Neural cell (in vitro differentiated cells): ENCODE measurements around the gene C1S. TPM values are rescaled to one million over a fixed set of nuclear protein-coding genes. Genes with fewer than 3 reads are reported as not detected.

Source experiments
- H2AFZ ChIP-seq: fragments of 200-600, 300-800 bp; sonication (generic), shearing (Covaris generic); 2 replicates; pipeline ENCODE4 v1.6.0; 2014; ENCODE audit warnings: low read depth, mild to moderate bottlenecking, antibody characterized with exemption, low read length, moderate library complexity
- H3F3A ChIP-seq: fragments of 200-600 bp; shearing (Covaris generic); 2 replicates; pipeline ENCODE4 v1.6.1; 2016; ENCODE audit warnings: mild to moderate bottlenecking, moderate library complexity, mixed read lengths, antibody characterized with exemption, low read length; ENCODE audit not compliant: insufficient read depth, poor library complexity, severe bottlenecking
- H3K27ac ChIP-seq: fragments of 200-600, 300-800 bp; sonication (generic), shearing (Covaris generic); 2 replicates; pipeline ENCODE4 v1.5.1; 2014; ENCODE audit warnings: mild to moderate bottlenecking, low read length, moderate library complexity
- H3K27me3 ChIP-seq: fragments of 300-800, 200-600 bp; sonication (generic), shearing (Covaris generic); 2 replicates; pipeline ENCODE4 v1.6.0; 2014; ENCODE audit warnings: mild to moderate bottlenecking, low read depth, low read length, moderate library complexity; ENCODE audit not compliant: insufficient read depth
- H3K36me3 ChIP-seq: fragments of 300-800, 200-600 bp; sonication (generic), shearing (Covaris generic); 2 replicates; pipeline ENCODE4 v1.5.1; 2014; ENCODE audit warnings: mild to moderate bottlenecking, antibody characterized with exemption, low read length, moderate library complexity; ENCODE audit not compliant: insufficient read depth
- H3K4me2 ChIP-seq: fragments of 300-800, 200-600 bp; sonication (generic), shearing (Covaris generic); 2 replicates; pipeline ENCODE4 v1.6.0; 2014; ENCODE audit warnings: mild to moderate bottlenecking, low read length
- H3K4me3 ChIP-seq: fragments of 300-800, 200-600 bp; sonication (generic), shearing (Covaris generic); 2 replicates; pipeline ENCODE4 v1.5.1; 2014; ENCODE audit warnings: mild to moderate bottlenecking, low read length, moderate library complexity
- H3K79me2 ChIP-seq: fragments of 200-600 bp; shearing (Covaris generic); replicated peaks from 2 replicates; pipeline ENCODE4 v1.6.0; 2014; ENCODE audit warnings: mild to moderate bottlenecking, low read length, moderate library complexity; ENCODE audit not compliant: insufficient read depth
- H3K9ac ChIP-seq: fragments of 300-800, 200-600 bp; sonication (generic), shearing (Covaris generic); 2 replicates; pipeline ENCODE4 v1.6.1; 2016; ENCODE audit warnings: mild to moderate bottlenecking, low read length, mixed read lengths
- H3K9me2 ChIP-seq: fragments of 200-600 bp; shearing (Covaris generic); 2 replicates; pipeline ENCODE4 v1.6.1; 2016; ENCODE audit warnings: mild to moderate bottlenecking, low read length, mixed read lengths; ENCODE audit not compliant: insufficient read depth
- H3K9me3 ChIP-seq: fragments of 200-600, 300-800 bp; sonication (generic), shearing (Covaris generic); 2 replicates; pipeline ENCODE4 v1.6.1; 2016; ENCODE audit warnings: mild to moderate bottlenecking, mixed run types, low read length, moderate library complexity, mixed read lengths
- H4K20me1 ChIP-seq: fragments of 200-600 bp; shearing (Covaris generic); 2 replicates; pipeline ENCODE4 v1.6.1; 2016; ENCODE audit warnings: mild to moderate bottlenecking, mixed run types; ENCODE audit not compliant: insufficient read depth
- EP300 ChIP-seq: fragments of 450-650 bp; conservative IDR thresholded peaks from 2 replicates; pipeline ENCODE4 v1.6.1; 2014; ENCODE audit warnings: antibody characterized with exemption, mild to moderate bottlenecking, moderate library complexity; ENCODE audit not compliant: poor library complexity, severe bottlenecking
- EZH2 ChIP-seq: fragments of 200-600, 300-800 bp; shearing (Covaris generic), sonication (generic); IDR thresholded peaks from 2 replicates; pipeline ENCODE4 v1.6.1; 2014; ENCODE audit warnings: antibody characterized with exemption, low read length, borderline replicate concordance, mild to moderate bottlenecking; ENCODE audit not compliant: insufficient read depth, poor library complexity, severe bottlenecking
- MXI1 ChIP-seq: fragments of 450-650 bp; conservative IDR thresholded peaks from 2 replicates; pipeline ENCODE4 v1.6.1; 2014; ENCODE audit warnings: antibody characterized with exemption, mild to moderate bottlenecking; ENCODE audit not compliant: poor library complexity, severe bottlenecking
- POLR2AphosphoS5 ChIP-seq: IDR thresholded peaks from 2 replicates; pipeline ENCODE4 v1.6.1; 2012
- RAD21 ChIP-seq: fragments of 450-650 bp; conservative IDR thresholded peaks from 2 replicates; pipeline ENCODE4 v1.6.1; 2014; ENCODE audit warnings: antibody characterized with exemption, mild to moderate bottlenecking, moderate library complexity
- SMC3 ChIP-seq: fragments of 450-650 bp; conservative IDR thresholded peaks from 2 replicates; pipeline ENCODE4 v1.6.1; 2014; ENCODE audit warnings: antibody characterized with exemption, mild to moderate bottlenecking, moderate library complexity; ENCODE audit not compliant: poor library complexity
- TAF1 ChIP-seq: IDR thresholded peaks from 2 replicates; pipeline ENCODE4 v1.6.1; 2012; ENCODE audit warnings: low read depth
- polyA plus RNA-seq: library from polyadenylated mRNA; depleted of rRNA; stranded (reverse); fragments of >200 nt; gene quantifications from 2 replicates; pipeline ENCODE4 v1.2.3, GENCODE V29; 2014
- TF ChIP-seq, protein P1 (sequence below): fragments of 450-650 bp; IDR thresholded peaks from 2 replicates; pipeline ENCODE4 v1.5.1; 2014; ENCODE audit warnings: antibody characterized with exemption, mild to moderate bottlenecking, moderate library complexity; ENCODE audit not compliant: poor library complexity, severe bottlenecking
- TF ChIP-seq, protein P2 (sequence below): IDR thresholded peaks from 2 replicates; pipeline ENCODE4 v1.6.1; 2012; ENCODE audit warnings: borderline replicate concordance

The C1S gene
- polyA plus RNA-seq, 1 donor from 2014 or later: 4.9 TPM

DNA sequence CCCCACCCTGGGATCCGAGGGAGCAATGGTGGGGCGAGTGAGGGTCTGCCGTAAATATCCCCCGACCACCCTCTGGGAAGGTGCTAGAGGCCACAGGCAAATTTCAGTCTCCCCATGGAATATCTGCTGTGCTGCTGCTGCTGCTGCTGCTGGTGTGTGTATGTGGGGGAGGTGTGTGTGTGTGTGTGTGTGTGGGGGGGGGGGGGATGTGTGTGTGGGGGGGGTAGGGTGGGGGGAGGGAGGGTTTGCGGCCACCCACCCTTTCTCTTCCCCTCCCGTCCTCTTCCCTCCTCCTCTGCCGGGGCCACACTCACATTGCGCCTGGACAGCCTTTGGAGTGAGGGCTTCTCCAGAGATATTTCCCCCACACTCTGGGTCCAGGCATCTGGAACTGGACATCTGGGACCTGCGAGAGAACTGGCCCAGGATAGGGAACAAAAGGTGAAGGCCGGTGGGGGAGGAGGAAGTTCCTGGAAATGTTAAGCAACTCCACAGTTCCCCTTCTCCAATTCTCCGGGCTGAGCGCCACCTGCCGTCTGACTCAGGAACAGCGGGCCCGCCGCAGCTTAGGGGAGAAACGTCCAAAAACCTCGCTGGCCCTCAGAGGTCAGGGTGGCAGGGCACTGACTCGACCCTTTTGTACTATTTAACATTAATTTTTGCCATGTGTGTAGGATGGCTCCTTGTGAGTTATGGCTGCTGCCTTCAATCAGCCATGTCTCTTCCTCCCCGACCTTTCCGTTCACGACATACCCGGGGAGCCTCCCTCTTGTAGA is 48.5 kb downstream of the C1S start, which contains the start of gene C1RL:
TSS of gene C1RL (minus strand) at position 419 of the 776 bp plus-strand sequence. CDS start at position 385, 34 bp downstream.
- Histone ChIP-seq H3K4me3 (peak within 1 kb of the TSS; percentile 43), H4K20me1 (no peaks in the 10 kb centered on the region), H3K9me2 (no peaks in the 10 kb centered on the region), H3K36me3 (no peaks in the 10 kb centered on the region), H3K27ac (no peak within 1 kb of the TSS), H3K4me2 (no peak within 1 kb of the TSS), H3K79me2 (no peaks in the 10 kb centered on the region), H3K9ac (peak within 1 kb of the TSS; percentile 36), H3F3A (no peaks in the 10 kb centered on the region), H3K9me3 (no peaks in the 10 kb centered on the region), H2AFZ (peak within 1 kb of the TSS; percentile 33), H3K27me3 (no peaks in the 10 kb centered on the region)
- TF ChIP-seq EZH2 (no peak), RAD21 (peak; percentile 72), POLR2AphosphoS5 (no peak), SMC3 (peak; percentile 82)
- TF ChIP-seq, protein P1, sequence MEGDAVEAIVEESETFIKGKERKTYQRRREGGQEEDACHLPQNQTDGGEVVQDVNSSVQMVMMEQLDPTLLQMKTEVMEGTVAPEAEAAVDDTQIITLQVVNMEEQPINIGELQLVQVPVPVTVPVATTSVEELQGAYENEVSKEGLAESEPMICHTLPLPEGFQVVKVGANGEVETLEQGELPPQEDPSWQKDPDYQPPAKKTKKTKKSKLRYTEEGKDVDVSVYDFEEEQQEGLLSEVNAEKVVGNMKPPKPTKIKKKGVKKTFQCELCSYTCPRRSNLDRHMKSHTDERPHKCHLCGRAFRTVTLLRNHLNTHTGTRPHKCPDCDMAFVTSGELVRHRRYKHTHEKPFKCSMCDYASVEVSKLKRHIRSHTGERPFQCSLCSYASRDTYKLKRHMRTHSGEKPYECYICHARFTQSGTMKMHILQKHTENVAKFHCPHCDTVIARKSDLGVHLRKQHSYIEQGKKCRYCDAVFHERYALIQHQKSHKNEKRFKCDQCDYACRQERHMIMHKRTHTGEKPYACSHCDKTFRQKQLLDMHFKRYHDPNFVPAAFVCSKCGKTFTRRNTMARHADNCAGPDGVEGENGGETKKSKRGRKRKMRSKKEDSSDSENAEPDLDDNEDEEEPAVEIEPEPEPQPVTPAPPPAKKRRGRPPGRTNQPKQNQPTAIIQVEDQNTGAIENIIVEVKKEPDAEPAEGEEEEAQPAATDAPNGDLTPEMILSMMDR: peak; percentile 84

DNA sequence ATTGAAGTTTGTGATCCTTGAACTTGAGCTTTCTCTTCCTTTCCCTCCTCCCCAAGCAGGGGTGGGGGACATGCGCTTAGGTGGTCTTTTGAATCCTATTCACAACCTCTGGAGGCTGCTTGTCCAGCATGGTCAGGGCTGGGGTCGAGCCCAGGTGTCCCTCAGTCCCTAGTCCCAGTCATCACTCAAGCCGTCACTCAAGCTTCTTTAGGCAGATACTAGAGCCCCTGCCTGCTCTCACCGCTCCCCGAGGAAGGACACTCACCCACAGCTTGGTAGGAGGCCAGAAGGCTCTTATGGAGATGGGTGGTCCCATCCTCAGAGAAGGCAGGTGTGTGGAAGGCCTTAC is 49.0 kb downstream of the C1S start:
- no peak overlapping the region for H3K4me2 ChIP-seq
- no peak overlapping the region for H3K27ac ChIP-seq
- H3F3A ChIP-seq: no peaks in the 10 kb centered on the region
- no peak overlapping the region for H2AFZ ChIP-seq
- H3K9me2 ChIP-seq: no peaks in the 10 kb centered on the region
- H3K9ac ChIP-seq: no peak overlapping the region
- TF ChIP-seq RAD21: no peak
- TF ChIP-seq, protein P1: peak; percentile 2
- no peak overlapping the region for H3K4me3 ChIP-seq
- no peaks in the 10 kb centered on the region for H3K9me3 ChIP-seq
- H3K27me3 ChIP-seq: no peaks in the 10 kb centered on the region
- no peaks in the 10 kb centered on the region for H3K79me2 ChIP-seq
- no peaks in the 10 kb centered on the region for H4K20me1 ChIP-seq
- no peaks in the 10 kb centered on the region for H3K36me3 ChIP-seq

DNA sequence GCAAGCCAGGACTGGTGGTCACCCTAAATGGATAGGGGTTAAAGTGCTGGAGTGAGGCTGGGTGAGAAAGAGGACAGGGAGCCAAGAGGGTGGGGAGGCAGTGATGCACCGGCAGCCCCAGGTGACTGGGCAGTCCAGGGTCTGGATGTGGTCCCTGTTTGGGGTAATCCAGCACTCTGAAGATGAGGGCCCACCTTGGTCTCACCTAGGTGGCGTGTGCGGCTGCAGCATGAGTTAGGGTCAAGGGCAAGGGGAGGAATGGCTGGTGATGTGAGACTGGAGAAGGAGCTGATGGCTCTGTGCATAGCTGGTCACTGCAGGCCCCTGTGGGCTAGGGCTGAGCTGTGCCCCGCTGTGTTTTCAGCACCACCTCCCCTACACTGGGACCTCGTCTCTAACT is 50.1 kb downstream of the C1S start:
- H3F3A ChIP-seq: no peaks in the 10 kb centered on the region
- TF ChIP-seq RAD21: no peak
- TF ChIP-seq, protein P1: no peak
- TF ChIP-seq MXI1: no peak
- no peak for TF ChIP-seq SMC3
- no peak for TF ChIP-seq EP300
- no peak for TF ChIP-seq TAF1
- no peak for TF ChIP-seq POLR2AphosphoS5
- TF ChIP-seq, protein P2, sequence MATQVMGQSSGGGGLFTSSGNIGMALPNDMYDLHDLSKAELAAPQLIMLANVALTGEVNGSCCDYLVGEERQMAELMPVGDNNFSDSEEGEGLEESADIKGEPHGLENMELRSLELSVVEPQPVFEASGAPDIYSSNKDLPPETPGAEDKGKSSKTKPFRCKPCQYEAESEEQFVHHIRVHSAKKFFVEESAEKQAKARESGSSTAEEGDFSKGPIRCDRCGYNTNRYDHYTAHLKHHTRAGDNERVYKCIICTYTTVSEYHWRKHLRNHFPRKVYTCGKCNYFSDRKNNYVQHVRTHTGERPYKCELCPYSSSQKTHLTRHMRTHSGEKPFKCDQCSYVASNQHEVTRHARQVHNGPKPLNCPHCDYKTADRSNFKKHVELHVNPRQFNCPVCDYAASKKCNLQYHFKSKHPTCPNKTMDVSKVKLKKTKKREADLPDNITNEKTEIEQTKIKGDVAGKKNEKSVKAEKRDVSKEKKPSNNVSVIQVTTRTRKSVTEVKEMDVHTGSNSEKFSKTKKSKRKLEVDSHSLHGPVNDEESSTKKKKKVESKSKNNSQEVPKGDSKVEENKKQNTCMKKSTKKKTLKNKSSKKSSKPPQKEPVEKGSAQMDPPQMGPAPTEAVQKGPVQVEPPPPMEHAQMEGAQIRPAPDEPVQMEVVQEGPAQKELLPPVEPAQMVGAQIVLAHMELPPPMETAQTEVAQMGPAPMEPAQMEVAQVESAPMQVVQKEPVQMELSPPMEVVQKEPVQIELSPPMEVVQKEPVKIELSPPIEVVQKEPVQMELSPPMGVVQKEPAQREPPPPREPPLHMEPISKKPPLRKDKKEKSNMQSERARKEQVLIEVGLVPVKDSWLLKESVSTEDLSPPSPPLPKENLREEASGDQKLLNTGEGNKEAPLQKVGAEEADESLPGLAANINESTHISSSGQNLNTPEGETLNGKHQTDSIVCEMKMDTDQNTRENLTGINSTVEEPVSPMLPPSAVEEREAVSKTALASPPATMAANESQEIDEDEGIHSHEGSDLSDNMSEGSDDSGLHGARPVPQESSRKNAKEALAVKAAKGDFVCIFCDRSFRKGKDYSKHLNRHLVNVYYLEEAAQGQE: no peak
- TF ChIP-seq EZH2: no peak
- H3K79me2 ChIP-seq: no peaks in the 10 kb centered on the region
- H3K9me3 ChIP-seq: no peaks in the 10 kb centered on the region
- H3K4me2 ChIP-seq: no peak overlapping the region
- H3K27ac ChIP-seq: no peak overlapping the region
- no peak overlapping the region for H3K4me3 ChIP-seq
- H3K27me3 ChIP-seq: no peaks in the 10 kb centered on the region
- H3K36me3 ChIP-seq: no peaks in the 10 kb centered on the region
- no peak overlapping the region for H2AFZ ChIP-seq
- H3K9ac ChIP-seq: no peak overlapping the region
- no peaks in the 10 kb centered on the region for H4K20me1 ChIP-seq
- no peaks in the 10 kb centered on the region for H3K9me2 ChIP-seq
